DLD1 (cell line): Measurements from ENCODE around the gene PRSS22.

Experiments used
- in situ Hi-C: cut with HindIII; loops from 2 replicates; pipeline ENCODE4 v1.10.0; 2017; ENCODE audit warnings: low sequenced_read_pairs

PRSS22 gene

GRCh38 chr16:2852731-2853507, 5.1 kb downstream of the PRSS22 start:
- in situ Hi-C loops, result no loop called here

DNA sequence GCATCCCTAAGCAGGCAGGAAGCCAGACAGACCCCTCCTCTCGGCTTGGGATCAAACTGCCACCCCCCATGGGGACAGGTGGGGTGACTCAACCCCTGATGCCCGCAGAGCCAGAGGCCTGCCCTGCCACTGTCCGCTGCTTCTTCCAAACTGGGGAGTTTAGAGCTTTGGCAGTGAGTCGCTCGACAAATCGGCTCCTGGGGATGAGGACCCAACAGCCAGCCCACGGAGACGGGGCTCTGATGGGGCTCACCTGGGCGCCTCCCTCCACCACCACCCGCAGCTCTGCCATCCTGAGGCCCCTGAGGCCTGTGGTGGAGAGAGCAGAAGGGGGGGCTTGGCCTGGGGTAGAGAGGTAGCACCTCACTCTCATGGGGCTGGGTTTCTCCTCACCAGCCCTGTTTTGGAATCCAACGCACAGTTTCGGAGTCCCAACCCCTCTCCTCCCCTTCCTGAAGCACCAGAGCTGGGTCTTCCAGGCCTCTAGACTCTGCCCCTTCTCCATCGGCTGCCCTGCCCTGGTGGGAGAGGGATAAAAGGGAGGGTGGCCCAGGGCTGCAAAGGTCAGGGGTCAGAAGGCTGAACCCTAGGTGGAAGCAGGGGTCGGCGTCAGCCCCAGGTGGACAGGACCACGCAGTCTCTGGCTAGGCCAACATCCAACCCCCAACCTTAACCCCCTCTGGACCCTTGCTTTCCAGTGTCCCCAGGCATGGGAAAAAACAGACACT, 5.8 kb downstream of the PRSS22 start:
- in situ Hi-C loops, result no loop called here

GRCh38 chr16:2848933-2849725, 8.8 kb downstream of the PRSS22 start:
- in situ Hi-C loops, result no loop called here

GRCh38 chr16:2846511-2847310, 11.3 kb downstream of the PRSS22 start:
- in situ Hi-C loops, result no loop called here

DNA sequence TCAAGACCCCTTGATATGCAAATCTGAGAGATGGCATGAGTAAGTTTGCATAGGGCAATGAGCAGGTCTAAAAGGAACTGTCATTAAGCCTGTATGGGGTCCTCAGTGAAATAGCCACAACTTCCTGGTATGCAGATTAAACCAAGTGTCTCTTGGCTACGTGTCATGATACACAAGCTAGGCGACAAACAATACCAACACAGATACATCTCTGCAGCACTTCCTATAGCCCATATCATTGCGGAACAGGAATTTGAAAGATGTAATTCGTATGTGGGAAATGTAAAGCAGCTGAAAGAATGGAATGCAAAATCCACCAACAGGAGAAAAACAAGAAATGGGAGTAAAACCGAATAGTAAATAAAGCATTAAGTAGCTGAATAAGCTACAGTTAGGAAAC, 12.9 kb downstream of the PRSS22 start:
- in situ Hi-C loops, result no loop called here

DNA sequence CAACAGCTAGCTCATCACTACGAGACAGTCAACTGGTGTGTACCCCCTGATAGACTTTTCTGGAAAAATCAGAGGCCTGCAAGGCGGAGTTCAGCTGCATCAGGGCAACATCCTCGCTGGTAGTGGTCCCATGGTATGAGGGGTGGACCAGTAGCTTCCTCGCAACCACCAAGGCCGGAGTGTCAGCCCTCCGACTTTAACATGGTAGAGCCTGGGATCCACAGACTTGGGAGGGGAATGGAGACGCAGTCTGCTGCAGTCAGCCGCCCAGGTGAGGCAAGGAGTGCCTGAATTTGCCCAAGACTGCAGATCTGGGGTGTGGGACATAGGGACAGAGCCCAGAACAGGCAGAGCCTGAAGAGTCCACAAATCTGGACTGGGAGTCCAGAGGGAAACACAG, 14.4 kb downstream of the PRSS22 start:
- in situ Hi-C loops, result no loop called here

DNA sequence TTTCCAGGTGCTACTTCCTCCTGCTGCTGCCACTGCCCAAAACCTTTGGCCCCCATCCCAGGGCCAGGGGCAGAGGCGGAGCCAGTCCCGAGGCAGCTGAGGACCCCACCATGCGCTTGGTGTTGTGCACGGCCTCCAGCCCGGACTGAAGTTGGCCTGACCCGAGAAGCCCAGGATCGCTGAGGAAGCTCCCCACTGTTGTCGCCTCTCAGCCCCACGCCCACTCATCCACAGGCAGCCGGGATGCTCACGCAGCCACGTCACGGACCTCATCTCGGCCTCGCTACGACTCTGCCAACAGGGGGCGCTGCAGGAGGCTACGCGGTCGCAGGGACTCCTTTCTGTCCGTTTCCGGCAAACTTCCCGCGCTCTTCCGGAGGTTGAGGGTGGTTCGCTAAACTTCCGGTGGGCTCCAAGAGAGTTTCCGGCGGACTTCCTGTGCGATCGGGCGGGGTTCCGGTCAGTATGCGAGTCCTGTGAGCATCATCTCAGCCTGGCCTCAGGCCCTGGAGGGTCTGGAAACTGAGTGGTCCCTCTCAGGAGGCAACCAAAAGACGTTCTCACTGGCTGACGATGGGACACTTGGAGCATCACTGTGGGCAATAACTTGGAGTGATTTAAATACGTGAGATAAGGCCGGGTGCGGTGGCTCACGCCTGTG, 15.5 kb downstream of the PRSS22 start:
- in situ Hi-C loops, result no loop called here

DNA sequence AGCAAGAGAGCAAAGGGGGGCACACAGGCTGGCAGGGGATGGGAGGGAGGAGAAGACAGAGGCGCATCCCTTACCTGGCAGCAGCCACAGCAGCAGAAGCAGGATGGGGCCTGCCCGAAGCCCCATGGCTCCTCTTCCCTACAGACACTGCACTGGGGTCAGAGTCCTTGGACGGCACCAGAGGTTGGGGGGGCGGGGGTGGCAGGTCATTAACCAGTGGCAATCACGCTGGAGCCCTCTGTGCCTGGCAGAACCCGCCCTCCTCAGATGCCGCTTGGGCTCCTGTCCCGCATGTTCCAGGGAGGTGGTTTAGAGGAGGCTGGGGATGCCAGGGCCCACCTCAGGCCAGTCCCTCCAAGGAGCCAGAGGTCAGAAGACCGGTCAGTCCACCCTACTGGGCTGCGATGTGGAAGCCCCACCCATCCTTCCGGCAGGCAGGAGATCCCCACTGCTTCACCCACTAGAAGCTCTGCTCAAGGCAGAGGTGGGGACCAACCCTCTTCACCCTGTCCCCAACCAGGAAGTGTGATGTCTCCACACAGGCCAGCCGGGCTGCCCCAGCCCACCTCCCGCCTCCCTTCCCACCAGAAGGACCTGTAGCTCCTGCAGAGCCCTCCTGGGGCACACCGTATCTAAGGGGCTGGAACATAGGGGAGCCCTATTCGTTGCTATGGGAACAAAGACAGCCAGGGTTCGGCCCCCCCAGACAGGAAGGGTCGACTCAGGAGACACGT, 16.2 kb downstream of the PRSS22 start:
- in situ Hi-C loops, result no loop called here

- in situ Hi-C loops, result no loop called here
These were observed 17.1 kb downstream of the PRSS22 start for GRCh38 chr16:2840914-2841313.

GRCh38 chr16:2839650-2840450, 18.1 kb downstream of the PRSS22 start:
- in situ Hi-C loops, result no loop called here

- in situ Hi-C loops, result no loop called here
These were observed 19.0 kb downstream of the PRSS22 start for GRCh38 chr16:2838928-2839327.

- in situ Hi-C loops, result no loop called here
These were observed 21.1 kb downstream of the PRSS22 start for GRCh38 chr16:2836646-2837508.

GRCh38 chr16:2835638-2836493, 22.1 kb downstream of the PRSS22 start:
- in situ Hi-C loops, result no loop called here

- in situ Hi-C loops, result no loop called here
These were observed 23.0 kb downstream of the PRSS22 start for GRCh38 chr16:2834968-2835367.

DNA sequence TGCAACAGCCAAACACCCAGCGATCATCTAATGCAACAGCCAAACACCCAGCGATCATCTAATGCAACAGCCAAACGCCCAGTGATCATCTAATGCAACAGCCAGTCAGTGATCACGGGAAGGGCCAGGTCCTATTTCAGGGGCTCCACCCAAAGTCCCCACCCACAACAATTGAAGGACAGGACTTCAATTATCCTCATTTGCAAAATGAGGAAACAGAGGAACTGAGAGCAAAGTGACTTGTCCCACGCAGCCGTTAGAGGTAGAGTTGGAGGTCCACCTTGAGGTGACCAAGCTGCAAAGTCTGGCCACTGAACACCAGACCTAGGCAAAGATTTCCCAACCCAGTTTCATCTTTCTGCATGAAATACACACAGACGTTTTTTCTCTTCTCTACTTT, 24.2 kb downstream of the PRSS22 start:
- in situ Hi-C loops, result no loop called here

DNA sequence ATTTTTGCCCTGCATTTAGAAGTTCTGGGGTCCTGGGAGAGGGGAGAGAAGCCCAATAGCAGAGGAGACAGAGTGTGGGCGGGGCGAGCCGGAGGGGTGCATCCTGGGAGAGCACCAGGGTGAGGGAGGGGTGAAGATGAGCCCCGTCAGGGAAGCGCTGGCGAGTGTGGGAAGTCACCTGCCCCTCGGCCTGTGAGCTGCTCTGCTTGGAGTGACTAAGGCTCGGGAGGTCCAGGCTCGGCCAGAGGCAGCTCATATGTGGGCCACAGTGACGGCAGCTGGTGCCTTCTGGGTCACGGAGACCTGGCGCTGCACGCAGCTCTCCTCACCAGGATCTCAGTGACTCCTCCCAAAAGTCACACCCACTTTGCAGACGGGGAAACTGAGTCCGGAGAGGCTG, 26.8 kb downstream of the PRSS22 start:
- in situ Hi-C loops, result no loop called here

- in situ Hi-C loops, result no loop called here
These were observed 27.6 kb downstream of the PRSS22 start for GRCh38 chr16:2830355-2830695.
